ENCODE measurements around the gene LGMN.

The LGMN gene

DNA sequence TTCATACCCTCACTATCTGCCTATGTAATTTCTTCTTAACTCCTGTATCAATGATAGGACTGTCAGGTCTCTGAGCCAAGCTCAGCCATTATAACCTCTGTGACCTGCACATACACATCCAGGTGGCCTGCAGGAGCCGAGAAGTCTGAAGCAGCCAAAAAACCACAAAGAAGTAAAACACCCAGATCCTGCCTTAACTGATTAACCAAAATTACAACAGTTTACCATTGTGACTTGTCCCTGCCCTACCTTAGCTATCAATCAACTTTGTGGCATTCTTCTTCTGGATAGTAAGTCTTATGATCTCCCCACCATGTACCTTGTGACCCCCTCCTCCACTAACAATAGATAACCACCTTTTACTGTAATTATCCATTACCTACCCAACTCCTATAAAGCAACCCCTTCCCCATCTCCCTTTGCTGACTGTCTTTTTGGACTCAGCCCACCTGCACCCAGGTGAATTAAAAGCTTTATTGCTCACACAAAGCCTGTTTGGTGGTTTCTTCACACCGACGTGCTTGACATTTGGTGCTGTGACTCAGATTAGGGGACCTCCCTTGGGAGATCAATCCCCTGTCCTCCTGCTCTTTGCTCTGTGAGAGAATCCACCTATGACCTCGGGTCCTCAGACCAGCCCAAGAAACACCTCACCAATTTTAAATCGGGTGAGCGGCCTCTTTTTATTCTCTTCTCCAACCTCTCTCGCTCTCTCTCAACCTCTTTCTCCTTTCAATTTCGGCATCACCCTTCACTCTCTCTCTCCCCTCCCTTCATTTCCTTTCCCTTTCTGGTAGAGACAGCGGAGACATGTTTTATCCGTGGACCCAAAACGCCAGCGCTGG is 11.5 kb upstream of the LGMN start:
- DNase-seq = no peak

DNA sequence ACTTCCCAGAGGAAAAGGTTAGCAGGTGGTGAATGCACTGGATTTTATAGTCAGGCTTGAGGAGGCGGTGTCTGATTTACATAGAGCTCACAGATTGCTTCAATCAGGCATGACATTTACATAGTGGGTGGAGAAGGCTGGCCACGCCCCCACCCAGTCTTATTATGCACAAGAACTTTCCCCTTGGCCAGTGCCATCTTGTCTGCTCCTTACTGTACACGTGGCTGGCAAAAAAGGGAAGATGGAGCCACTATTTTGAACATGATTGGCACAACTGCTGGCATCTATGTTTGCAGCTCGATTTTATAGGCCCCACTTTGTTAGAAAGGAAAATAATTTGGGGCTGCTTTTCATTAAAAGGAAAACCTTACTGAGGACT is 10.9 kb upstream of the LGMN start:
- no peak for DNase-seq

DNA sequence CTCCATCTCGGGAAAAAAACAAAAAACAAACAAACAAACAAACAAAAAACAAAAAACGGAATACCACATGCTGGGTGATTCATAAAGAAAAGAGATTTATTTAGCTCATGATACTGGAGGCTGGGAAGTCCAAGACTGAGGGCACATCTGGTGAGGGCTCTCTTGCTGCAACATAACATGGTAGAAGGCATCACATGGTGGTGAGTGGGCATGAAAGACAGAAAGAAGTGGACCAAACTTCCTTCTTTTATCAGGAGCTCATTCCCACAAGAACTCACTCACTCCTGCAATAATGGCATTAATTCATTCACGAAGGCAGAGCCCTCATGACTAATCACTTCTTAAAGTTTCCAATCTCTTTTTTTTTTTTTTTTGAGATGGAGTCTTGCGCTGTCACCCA is 8.0 kb upstream of the LGMN start:
- no peak for DNase-seq

DNA sequence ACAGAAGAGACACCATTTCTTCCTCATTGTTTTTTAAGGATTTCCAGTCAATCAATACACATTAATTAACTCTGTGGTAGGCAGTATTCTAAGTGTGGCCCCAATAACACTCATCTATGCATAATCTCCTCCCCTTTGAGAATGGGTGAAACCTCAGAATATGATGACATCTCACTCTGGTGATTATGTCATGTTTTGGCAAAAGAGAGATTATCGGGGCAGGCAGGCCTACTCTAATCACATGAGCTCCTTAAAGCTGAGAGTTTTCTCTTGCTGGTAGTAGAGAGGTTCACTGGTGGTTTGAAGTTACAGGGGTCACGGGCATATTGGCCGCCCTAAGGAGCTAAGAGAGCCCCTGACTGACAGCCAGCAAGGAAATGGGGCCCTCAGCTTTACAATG is 7.1 kb upstream of the LGMN start:
- DNase-seq = no peak

DNA sequence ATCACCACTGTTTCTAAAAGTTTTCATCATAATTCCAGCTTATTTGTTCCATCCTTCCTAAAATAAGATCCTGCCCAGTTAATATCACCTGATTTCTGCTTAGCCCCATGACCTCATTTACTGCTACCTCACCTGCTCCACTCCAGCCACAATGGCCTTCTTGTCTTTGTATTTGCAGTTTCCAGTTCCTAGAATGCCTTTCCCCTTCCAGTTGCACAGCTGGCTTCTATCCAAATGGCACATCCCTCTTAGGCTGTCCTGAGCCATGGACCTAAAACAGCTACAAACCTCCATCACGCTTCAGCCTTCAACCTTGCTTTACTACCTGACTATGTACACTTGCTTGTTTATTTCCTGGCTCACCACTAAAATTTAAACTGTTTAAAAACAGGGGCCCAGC is 6.5 kb upstream of the LGMN start:
- no peak for DNase-seq

DNA sequence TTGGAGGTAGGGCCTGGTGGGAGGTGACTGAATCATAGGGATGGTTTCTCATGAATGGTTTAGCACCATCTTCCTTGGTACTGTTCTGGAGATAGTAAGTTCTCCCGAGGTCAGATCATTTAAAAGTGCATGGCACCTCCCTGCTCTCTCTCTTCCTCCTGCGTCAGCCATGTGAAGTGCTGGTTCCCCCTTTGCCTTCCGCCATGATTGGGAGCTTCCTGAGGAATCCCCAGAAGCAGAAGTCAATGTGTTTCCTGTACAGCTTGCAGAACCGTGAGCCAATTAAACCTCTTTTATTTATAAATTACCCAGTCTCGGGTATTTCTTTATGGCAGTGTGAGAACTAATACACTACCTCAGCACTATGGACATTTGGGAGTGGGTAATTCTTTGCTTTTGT is 4.8 kb upstream of the LGMN start:
- DNase-seq = peak; percentile 48

DNA sequence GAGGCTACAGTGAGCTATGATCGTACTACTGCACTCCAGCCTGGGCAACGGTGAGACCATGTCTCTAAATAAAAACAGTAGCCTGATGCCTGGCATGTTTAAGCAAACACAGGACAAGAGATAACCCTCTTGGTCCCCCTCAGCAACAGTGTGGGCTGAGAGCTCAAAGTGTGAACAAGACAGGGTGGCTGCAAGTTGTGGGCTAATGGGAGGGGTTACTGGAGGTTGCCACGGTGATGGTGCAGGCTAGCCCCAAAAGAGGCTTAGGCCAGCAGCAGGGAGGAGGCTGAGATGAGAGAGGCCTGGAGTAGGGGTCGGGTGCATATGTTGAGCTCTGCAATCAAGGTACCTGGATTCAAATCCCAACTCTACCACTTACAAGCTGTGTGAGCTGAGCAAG is 3.4 kb upstream of the LGMN start:
- no peak for DNase-seq

DNA sequence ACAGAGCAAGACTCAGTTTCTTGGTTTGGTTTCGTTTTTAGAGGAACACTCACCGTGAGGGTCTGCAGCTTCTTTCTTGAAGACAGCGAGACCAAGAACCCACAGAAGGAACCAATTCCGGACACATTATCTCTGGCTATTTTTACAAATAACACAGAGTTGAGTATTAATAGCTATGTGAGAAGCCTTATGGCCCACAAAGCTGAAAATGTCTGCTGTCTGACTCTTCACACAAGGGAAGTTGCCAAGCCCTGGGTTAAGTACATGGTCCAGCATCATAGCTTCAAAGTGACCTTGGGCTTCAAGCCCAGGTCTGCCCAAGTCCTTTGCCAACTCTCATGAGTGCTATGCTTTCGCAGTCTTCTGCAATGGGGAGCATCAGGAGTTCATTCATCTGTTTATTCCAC is 2.6 kb upstream of the LGMN start:
- no peak for DNase-seq

DNA sequence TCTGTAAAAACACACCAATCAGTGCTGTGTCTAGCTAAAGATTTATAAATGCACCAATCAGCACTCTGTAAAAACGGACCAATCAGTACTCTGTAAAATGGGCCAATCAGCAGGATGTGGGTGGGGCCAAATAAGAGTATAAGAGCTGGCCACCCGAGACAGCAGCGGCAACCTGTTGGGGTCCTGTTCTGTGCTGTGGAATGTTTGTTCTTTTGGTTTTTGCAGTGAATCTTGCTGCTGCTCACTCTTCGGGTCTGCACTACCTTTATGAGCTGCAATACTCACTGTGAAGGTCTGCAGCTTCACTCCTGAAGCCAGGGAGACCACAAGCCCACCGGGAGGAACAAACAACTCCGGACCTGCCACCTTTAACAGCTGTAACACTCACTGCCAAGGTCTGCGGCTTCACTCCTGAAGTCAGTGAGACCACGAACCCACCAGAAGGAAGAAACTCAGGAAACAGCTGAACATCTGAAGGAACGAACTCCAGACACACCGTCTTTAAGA is 1.8 kb upstream of the LGMN start:
- DNase-seq = peak; percentile 68

DNA sequence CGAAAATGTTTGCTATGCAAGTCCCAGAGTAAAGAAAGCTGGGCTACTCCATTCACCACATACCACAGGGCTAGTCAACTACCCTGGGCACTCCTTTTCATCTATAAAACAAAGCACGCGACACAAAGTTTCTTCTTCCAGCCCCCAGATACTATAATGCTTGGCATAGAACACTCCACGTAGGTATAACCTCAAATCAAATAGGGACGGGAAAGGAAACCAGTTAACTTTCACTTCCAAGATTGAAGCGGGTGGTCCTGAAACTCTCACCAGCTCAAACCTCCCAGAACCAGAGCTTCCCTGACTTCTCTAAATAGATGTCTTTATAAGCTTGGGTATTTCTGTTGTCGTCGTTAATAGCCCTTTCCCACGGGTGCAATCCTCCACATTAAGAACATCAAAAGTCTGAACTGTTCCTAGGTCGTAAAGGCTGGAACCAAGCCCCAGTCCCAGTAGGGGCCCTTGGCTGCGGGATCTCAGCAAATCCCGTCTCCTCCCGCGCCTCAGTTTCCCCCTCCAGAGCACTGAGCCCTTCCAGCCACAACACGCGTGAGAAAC is 647 bp downstream of the LGMN start:
- DNase-seq = no peak

DNA sequence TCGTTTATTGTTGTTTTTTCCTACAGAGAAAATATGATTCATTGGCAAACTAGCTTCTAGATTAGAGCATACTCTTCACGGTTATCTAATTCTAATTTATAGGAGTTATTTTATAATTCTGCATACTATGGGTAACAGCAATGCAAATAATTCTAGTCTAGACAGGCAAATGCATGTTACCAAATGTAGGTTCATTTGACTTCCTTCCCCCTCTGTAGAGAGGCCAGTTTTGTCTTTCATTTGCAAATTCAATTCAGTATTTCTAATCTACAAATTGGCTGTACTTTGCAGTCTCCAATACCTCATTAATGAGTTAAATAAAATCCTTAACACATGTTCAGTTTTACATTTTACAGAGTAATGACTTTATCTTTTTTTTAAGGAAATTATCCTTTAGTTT is 4.2 kb downstream of the LGMN start:
- DNase-seq = no peak

DNA sequence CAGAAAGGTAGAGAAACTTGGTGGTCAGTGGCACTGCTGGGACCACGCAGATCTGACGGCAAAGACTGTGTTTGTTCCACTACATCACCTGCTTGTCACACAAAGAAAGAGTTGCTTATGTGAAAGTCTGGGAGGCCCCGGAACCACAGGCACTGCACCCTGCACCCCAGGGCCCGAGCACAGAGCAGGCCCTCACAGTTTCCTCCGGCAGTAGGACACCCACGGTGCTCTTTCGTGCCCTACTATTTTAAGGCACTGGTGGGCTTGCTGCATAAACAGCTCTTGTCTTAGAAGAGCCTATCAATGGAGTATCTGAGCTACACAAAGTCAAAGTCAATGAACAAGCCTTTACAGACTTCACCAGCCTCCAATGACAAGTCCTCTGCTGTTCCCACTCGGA is 8.0 kb downstream of the LGMN start:
- DNase-seq = no peak

DNA sequence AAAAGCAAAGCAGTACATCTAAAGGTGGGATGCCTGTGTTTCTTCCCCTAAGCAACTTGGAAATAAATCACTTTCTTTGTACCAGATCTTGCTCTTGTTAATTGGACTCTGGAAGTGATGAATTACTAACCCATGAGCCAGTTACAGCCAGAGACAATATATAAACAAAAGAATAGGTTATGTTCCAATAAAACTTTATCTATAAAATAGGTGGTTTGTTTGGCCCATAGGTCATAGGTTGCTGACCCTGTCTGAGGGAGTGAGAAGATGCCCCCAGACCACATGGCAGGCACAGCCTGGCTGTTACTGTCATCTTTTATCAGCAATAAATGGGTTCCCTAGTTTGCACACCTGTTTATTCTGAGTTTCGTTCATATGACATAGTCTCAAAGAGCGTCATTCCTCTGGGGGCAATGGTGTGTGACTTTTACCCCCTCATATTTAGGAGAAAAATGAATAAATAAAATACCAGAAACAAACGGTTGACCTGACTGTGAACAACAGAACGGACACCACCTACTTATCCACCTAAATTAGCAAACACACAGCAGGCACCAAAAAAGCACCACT is 10.7 kb downstream of the LGMN start:
- no peak for DNase-seq

DNA sequence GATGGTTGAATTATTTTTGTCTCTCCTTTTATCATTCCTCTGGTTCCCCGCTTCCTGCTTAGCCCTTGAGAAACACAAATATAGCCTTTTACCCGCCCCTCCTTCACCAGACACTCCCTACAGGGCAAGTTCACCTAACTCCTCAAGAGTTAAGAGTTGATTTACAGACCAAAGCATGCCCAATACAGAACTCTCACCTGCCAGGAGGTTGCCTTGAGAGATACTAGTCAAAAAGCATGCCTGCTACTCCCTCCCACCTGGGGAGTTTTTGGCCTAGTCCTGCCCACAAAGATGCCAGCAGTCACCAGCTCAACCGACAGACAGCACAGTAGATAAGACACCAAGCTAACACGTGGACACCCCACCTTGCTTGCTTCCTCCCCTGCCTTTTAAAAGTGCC is 11.2 kb downstream of the LGMN start:
- DNase-seq = no peak

DNA sequence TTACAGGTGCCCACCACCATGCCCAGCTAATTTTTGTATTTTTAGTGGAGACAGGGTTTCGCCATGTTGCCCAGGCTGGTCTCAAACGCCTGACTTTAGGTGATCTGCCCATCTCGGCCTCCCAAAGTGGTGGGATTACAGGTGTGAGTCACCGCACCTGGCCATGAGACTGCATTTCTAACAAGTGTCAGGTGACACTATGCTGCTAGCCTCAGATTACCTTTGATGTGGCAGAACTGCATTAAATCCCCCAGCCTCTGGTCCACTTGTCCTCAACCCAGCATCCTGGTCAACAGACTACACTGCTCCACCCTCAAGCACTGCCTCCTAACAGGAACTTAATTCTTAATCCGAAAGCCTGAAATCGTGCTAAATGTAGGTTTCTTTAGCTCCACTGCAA is 13.1 kb downstream of the LGMN start:
- DNase-seq = no peak

DNA sequence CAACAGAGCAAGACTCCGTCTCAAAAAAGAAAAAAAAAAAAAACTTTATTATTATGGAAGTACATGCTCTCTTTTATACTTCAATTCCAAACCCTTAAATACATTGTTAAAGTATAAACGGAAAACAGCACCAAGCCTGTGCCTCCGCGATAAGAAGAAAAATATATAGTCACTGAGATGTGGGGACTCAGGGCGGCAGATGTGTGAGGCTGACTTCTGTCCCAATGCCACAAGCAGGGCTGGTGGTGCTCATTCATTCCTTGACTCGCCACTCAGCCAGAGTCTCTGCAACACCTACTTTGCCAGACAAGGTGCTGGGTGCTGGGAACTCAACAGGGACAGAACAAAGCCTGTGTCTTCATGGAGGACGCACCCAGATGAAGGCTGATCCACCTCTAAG is 13.8 kb downstream of the LGMN start:
- no peak for DNase-seq

DNA sequence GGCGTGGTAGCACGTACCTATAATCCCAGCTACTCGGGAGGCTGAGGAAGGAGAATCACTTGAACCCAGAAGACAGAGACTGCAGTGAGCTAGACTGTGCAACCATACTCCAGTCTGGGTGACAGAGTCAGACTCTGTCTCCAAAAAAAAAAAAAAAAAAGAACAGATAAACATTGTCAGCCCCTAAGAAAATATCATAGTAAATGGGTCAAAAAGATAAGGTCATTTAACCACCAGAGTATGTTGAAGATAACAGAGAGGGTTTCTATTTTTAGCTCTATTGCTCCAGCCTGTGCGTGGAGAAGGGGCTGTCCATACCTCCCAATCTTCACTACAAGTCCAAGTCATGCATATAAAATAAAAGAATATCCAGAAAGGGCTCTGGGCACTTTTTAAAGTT is 15.4 kb downstream of the LGMN start:
- DNase-seq = no peak

DNA sequence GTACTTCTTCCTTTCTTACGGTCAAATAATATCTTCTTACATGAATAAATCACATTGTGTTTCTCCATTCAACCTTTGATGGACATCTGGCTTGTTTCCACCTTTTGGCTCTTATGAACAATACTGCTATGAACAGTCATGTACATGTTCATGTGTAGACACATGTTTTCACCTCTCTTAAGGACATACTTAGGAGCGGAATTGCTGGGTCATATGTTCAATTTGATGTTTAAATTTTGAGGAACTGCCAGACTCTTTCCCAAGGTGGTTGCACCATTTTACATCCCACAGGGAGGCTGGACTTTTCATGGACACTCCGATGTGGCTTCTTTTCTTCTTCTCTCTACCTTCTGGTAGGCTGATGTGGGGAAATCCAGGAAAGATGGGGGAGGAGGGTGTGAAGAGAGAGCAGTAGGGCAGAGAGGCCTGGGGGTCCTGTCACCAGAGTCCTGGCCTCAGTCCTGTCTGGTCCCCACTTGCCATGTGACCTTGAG is 16.8 kb downstream of the LGMN start:
- DNase-seq = no peak

DNA sequence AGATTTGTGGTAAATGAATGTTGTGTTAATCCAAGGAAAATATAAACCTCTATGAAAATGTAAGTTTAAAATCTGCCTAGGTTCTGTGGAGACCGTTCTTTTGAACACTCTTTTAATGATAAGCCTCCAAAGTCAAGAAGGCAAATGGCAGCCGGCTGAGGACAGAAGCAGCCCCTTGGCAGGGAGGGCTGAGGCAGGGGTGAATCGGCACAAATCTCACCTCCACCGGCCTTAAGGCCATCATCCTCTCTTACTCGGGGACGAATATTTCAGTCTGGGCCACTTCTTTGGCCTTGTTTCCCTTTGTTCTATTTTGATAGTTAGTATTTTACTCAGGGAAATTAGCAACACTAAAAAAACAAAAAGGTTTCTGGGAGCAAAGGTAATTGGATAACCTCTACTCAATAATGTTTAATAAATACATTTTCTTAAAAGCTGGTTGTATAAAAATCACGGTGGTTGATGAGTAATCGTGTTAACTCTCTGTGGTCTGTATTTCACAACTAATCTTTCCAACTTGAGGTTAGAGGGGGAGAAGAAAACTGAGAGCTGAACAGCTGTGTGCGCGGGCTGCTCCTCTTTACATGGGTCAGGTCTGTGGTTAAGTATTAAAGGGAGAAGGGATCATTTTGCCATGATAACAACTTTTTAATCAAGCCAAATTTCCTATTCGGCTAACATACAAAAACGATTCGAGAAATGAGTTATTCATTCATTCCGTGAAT is 18.6 kb downstream of the LGMN start:
- no peak for DNase-seq

DNA sequence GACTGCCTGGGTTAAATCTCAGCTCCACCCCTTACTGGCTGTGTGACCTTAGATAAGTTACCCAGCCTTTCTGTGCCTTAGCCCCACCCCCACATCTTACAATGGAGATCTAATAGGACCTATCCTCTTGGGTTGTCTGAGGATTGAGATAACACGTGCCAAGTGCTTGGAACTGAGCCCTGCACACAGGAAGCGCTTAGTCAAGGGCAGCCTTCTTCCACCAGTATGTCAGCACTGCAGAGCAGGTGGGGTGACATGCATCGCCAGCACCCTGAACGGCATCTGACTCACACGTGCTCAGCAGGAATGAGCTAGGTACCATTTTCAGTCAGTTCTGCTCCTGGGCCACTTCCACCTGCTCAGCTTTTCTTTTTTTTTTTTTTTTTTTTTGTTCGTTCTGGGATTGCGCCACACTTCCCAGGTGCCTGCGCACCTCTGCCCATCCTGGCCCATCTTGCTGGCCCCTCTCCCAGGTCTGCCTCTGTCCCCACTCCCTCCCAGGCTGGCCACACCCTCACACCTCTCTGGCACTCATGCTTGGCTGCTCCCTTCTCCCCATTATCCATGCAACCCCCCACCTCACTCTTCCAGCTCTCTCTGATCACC is 19.6 kb downstream of the LGMN start:
- DNase-seq = peak; percentile 48

DNA sequence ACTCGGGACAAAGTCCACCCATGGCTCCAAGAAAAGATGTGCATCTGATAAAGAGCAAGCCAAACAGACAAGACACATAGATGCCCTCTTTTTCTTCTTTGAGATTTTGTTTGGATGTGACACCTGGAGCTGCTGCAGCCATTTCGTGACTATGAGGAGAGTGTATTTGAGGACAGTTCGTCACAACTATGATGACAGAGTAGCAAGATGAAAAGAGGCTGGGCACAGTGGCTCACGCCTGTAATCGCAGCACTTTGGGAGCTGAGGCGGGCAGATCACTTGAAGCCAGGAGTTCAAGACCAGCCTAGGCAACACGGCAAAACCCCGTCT is 21.5 kb downstream of the LGMN start:
- DNase-seq = no peak

DNA sequence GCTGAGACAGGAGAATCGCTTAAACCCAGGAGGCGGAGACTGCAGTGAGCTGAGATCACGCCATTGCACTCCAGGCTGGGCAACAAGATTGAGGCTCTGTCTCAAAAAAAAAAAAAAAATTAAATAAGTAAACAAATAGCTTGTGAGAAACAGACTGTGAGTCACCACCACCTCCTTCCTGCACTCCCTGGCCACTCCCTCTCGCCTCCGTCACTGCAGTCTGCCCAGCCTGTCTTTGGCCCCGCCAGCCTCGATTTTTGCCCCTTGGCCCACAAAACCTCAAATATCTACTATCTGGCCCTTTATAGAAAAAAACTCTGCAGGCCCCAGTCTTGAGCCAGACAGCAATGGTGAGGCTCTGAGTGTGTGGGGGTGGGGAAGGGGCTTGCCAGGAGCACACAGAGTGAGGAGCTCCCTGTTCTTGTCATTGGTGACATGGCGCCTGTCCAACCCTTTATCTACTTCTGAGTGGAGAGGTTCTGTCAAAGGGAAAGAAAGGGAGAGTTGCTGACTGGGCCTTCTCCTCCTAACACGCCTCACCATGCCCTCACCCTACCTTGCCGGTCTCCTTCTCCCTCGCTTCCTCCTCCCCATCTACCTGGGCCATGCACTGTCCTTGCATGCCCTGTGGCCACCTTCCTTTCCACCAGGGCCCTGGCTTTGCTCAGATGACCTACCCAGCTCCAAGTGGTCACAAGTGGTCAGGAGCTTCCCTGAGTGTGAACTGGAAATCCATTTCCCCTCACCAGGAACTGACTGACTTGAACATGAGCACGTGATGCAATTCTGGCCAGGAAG is 22.1 kb downstream of the LGMN start:
- DNase-seq = peak; percentile 80
